Endothelial cell of umbilical vein (primary cell): ENCODE data around the gene SCNN1B. TPM values are rescaled to one million over a fixed set of nuclear protein-coding genes. Genes with fewer than 3 reads are reported as not detected.

ENCODE experiments used
- BruUV-seq: library from RNA; stranded (reverse); fragments of 400-500 nt; replicated peaks from 2 replicates; lab custom pipeline; 2021; lab: Mats Ljungman, UMichigan
- CTCF ChIA-PET: fragments of 300-600, 350-600 bp; sonication (Branson Sonifier 250); formaldehyde crosslinking; loops from one replicate; lab custom pipeline; 2021; ENCODE audit warnings: antibody characterized with exemption, inconsistent platforms; lab: Charles Lee
- POLR2A ChIA-PET: fragments of 300-600, 350-600 bp; sonication (Branson Sonifier 250); formaldehyde crosslinking; loops from one replicate; lab custom pipeline; 2021; ENCODE audit warnings: antibody characterized with exemption, inconsistent platforms; lab: Charles Lee
- DNase-seq: peaks from one replicate; pipeline ENCODE4 v3.0.0-alpha.2; 2011; ENCODE audit warnings: low read depth, low spot score
- FAIRE-seq: peaks from 2 replicates; lab custom pipeline; 2011; peaks lifted over from hg19 to GRCh38; lab: Jason Lieb, UNC
- H2AFZ ChIP-seq: 2 replicates; pipeline ENCODE4 v1.6.0; 2012; ENCODE audit warnings: low read depth, low read length, control low read depth, inconsistent platforms
- H3K27ac ChIP-seq: 2 replicates; pipeline ENCODE4 v1.5.1; 2011; ENCODE audit warnings: low read depth, mild to moderate bottlenecking, control low read depth, low read length, moderate library complexity; ENCODE audit not compliant: insufficient read depth
- H3K27me3 ChIP-seq, 2 experiments: 2 replicates each; pipeline versions ENCODE4 v1.6.0 to v1.6.1; 2011; ENCODE audit warnings: low read length in 2 of 2, mixed read lengths in 1 of 2; ENCODE audit not compliant: control insufficient read depth in 2 of 2, insufficient read depth in 2 of 2
- H3K36me3 ChIP-seq, 2 experiments: 2 replicates in 1 of 2; 3 replicates in 1 of 2; pipeline ENCODE4 v1.5.1; 2011; ENCODE audit warnings: low read length in 2 of 2, mild to moderate bottlenecking in 1 of 2, moderate library complexity in 1 of 2; ENCODE audit not compliant: control insufficient read depth in 2 of 2, insufficient read depth in 2 of 2; ENCODE audit errors: extremely low read depth in 1 of 2
- H3K4me1 ChIP-seq: 3 replicates; pipeline ENCODE4 v1.5.1; 2011; ENCODE audit warnings: mild to moderate bottlenecking, low read length; ENCODE audit not compliant: control insufficient read depth, insufficient read depth; ENCODE audit errors: extremely low read depth
- H3K4me2 ChIP-seq: 2 replicates; pipeline ENCODE4 v1.6.1; 2011; ENCODE audit warnings: low read length, control low read depth, mixed read lengths; ENCODE audit not compliant: insufficient read depth
- H3K4me3 ChIP-seq, 3 experiments: fragments of 200-600 bp in 1 of 3; sonication (generic), shearing (Covaris generic) in 1 of 3; replicated peaks in 1 of 3; 2 replicates each; pipeline ENCODE4 v1.5.1; 2011 to 2016; ENCODE audit warnings: control low read depth in 3 of 3, low read length in 3 of 3, mild to moderate bottlenecking in 2 of 3, inconsistent platforms in 1 of 3, low read depth in 1 of 3, moderate library complexity in 1 of 3; ENCODE audit not compliant: insufficient read depth in 1 of 3
- H3K79me2 ChIP-seq: 2 replicates; pipeline ENCODE4 v1.6.0; 2012; ENCODE audit warnings: low read length, inconsistent platforms; ENCODE audit not compliant: control insufficient read depth, insufficient read depth
- H3K9ac ChIP-seq: replicated peaks from 2 replicates; pipeline ENCODE3; 2011; ENCODE audit warnings: low read length, control low read depth; ENCODE audit not compliant: insufficient read depth; ENCODE audit errors: extremely low read depth
- H3K9me1 ChIP-seq: replicated peaks from 3 replicates; pipeline ENCODE4 v1.6.0; 2011; ENCODE audit warnings: mild to moderate bottlenecking, low read length; ENCODE audit not compliant: control insufficient read depth, insufficient read depth; ENCODE audit errors: extremely low read depth
- H3K9me3 ChIP-seq: replicated peaks from 2 replicates; pipeline ENCODE4 v1.5.1; 2012; ENCODE audit warnings: low read length, inconsistent platforms; ENCODE audit not compliant: control insufficient read depth, insufficient read depth
- H4K20me1 ChIP-seq: replicated peaks from 2 replicates; pipeline ENCODE3; 2011; ENCODE audit warnings: mild to moderate bottlenecking, low read length; ENCODE audit not compliant: control insufficient read depth, insufficient read depth; ENCODE audit errors: extremely low read depth
- EZH2 ChIP-seq: IDR thresholded peaks from 2 replicates; pipeline ENCODE4 v1.6.1; 2012; ENCODE audit warnings: borderline replicate concordance, low read depth, mild to moderate bottlenecking, moderate library complexity, low read length, inconsistent platforms; ENCODE audit not compliant: severe bottlenecking
- FOS ChIP-seq: IDR thresholded peaks from 2 replicates; pipeline ENCODE4 v1.6.1; 2011; ENCODE audit warnings: mild to moderate bottlenecking, low read length, moderate library complexity, borderline replicate concordance; ENCODE audit not compliant: insufficient read depth
- GATA2 ChIP-seq: IDR thresholded peaks from 2 replicates; pipeline ENCODE4 v1.7.0; 2011; ENCODE audit warnings: low read depth, mild to moderate bottlenecking, moderate library complexity, mixed read lengths, low read length; ENCODE audit not compliant: insufficient read length, insufficient read depth
- JUN ChIP-seq: IDR thresholded peaks from 2 replicates; pipeline ENCODE4 v1.6.1; 2011; ENCODE audit warnings: borderline replicate concordance, low read depth; ENCODE audit not compliant: insufficient read length, insufficient read depth
- MYC ChIP-seq: IDR thresholded peaks from one replicate; pipeline ENCODE4 v1.6.1; 2011; ENCODE audit warnings: mild to moderate bottlenecking, low read depth, low read length
- POLR2A ChIP-seq: IDR thresholded peaks from 2 replicates; pipeline ENCODE4 v1.6.1; 2012; ENCODE audit warnings: low read depth, mild to moderate bottlenecking, control low read depth, low read length
- POLR2AphosphoS5 ChIP-seq: IDR thresholded peaks from 2 replicates; pipeline ENCODE4 v1.6.1; 2012; ENCODE audit warnings: low read depth, mild to moderate bottlenecking, control low read depth, low read length, moderate library complexity; ENCODE audit not compliant: insufficient read depth
- dilution Hi-C: fragments of 300-500 bp; cut with MboI; formaldehyde crosslinking; loops from one replicate; pipeline ENCODE4 v1.15.0; 2019; ENCODE audit warnings: low sequenced_read_pairs; ENCODE audit not compliant: extremely low pct_ligation_motif_present
- intact Hi-C: fragments of 100-400 bp; cut with micrococcal nuclease; formaldehyde crosslinking; loops from one replicate; pipeline ENCODE4 v1.10.0; 2022
- polyA plus RNA-seq, 4 experiments: library from polyadenylated mRNA; depleted of rRNA in 3 of 4; stranded (reverse) in 3 of 4; unstranded in 1 of 4; fragments of >200 nt; gene quantifications; 2 replicates each; pipeline versions ENCODE4 v1.2.1 to v1.2.3, GENCODE V29; 2011 to 2012; ENCODE audit warnings: missing spikeins in 1 of 4
- total RNA-seq: library from RNA; stranded (reverse); gene quantifications from 2 replicates; pipeline ENCODE4 v1.2.3, GENCODE V29; 2021
- TF ChIP-seq, protein P1 (sequence below), 2 donors: IDR thresholded peaks; 1 replicate in 1 of 2; 2 replicates in 1 of 2; pipeline ENCODE4 v1.5.1; 2011; ENCODE audit warnings: low read length in 2 of 2, mild to moderate bottlenecking in 2 of 2, moderate library complexity in 2 of 2, control low read depth in 1 of 2, inconsistent platforms in 1 of 2, low read depth in 1 of 2; ENCODE audit not compliant: insufficient read depth in 1 of 2; ENCODE audit errors: extremely low read depth in 1 of 2
- TF ChIP-seq, protein P2 (sequence below): IDR thresholded peaks from 2 replicates; pipeline ENCODE4 v1.6.1; 2011; ENCODE audit not compliant: insufficient read depth, insufficient read length

The SCNN1B gene
- total and polyA plus RNA-seq, 2 donors (not counting 3 experiments of a cell fraction or from before 2014, with no cell fraction given) = not detected

DNA sequence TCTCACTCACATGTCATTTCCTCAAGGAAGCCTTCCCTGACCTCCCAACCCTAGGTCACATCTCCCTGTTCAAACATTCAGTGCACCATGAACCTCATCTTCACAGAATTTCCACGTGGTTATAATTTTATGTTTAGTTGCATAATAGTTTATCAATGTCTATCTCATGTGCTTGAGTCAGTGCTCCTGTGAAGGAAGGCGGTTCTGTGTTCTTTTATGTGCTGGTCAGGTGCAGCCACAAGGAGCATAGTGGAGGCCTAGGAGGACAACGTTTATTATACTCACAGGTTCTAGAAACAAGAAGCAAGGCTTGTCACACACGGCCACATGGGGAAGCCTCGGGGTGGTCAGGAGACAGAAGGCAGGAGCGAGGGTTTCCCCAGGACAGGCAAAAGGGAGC is 34.5 kb upstream of the SCNN1B start:
- POLR2A ChIA-PET = no interaction called here
- no peak for FAIRE-seq
- intact Hi-C loops = no loop called here

More for the DNA sequence above, 34.5 kb upstream of the SCNN1B start:
- no peak overlapping the region for H3K4me2 ChIP-seq
- H3K4me1 ChIP-seq = no peaks in the 10 kb centered on the region
- no peaks in the 10 kb centered on the region for H3K36me3 ChIP-seq
- CTCF ChIA-PET = interaction anchor here (0.7 to 0.9 kb wide), 2 partner anchors 16 to 612 kb away, joined by 3 to 4 read pairs; no protein-coding TSS in a partner anchor
- H3K27ac ChIP-seq = no peak overlapping the region
- no TSS peak for BruUV-seq
- H3K9me1 ChIP-seq = no peaks in the 10 kb centered on the region
- no peaks in the 10 kb centered on the region for H3K27me3 ChIP-seq
- H2AFZ ChIP-seq = no peak overlapping the region
- H3K9me3 ChIP-seq = no peaks in the 10 kb centered on the region
- no peaks in the 10 kb centered on the region for H4K20me1 ChIP-seq
- dilution Hi-C loops = no loop called here
- TF ChIP-seq EZH2 (no peak), POLR2AphosphoS5 (no peak), FOS (no peak), GATA2 (no peak), JUN (no peak), POLR2A (no peak), MYC (no peak)
- TF ChIP-seq, protein P1, sequence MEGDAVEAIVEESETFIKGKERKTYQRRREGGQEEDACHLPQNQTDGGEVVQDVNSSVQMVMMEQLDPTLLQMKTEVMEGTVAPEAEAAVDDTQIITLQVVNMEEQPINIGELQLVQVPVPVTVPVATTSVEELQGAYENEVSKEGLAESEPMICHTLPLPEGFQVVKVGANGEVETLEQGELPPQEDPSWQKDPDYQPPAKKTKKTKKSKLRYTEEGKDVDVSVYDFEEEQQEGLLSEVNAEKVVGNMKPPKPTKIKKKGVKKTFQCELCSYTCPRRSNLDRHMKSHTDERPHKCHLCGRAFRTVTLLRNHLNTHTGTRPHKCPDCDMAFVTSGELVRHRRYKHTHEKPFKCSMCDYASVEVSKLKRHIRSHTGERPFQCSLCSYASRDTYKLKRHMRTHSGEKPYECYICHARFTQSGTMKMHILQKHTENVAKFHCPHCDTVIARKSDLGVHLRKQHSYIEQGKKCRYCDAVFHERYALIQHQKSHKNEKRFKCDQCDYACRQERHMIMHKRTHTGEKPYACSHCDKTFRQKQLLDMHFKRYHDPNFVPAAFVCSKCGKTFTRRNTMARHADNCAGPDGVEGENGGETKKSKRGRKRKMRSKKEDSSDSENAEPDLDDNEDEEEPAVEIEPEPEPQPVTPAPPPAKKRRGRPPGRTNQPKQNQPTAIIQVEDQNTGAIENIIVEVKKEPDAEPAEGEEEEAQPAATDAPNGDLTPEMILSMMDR (IDR thresholded peaks at IDR 0.05; ENCODE audit: extremely low read depth in 1 of 2, insufficient read depth in 1 of 2, low read depth in 1 of 2, low read length in 2 of 2) = no peak
- TF ChIP-seq, protein P2, sequence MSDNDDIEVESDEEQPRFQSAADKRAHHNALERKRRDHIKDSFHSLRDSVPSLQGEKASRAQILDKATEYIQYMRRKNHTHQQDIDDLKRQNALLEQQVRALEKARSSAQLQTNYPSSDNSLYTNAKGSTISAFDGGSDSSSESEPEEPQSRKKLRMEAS = no peak
- no peaks in the 10 kb centered on the region for H3K79me2 ChIP-seq
- no peak for DNase-seq
- no peak overlapping the region for H3K9ac ChIP-seq
- H3K4me3 ChIP-seq = no peak overlapping the region
